UCSD-AML1 (cell line): ENCODE results near the gene DNMT1.
"Not testable (repeated sequence)": the region's sequence is repeated elsewhere in the genome, so short reads cannot be mapped to it uniquely, and the experiment has no call there.

Experiments
- DNase-seq: peaks from one replicate; lab custom pipeline; 2025; ENCODE audit not compliant: unreplicated experiment; lab: John Stamatoyannopoulos, UW

DNMT1 gene

DNA sequence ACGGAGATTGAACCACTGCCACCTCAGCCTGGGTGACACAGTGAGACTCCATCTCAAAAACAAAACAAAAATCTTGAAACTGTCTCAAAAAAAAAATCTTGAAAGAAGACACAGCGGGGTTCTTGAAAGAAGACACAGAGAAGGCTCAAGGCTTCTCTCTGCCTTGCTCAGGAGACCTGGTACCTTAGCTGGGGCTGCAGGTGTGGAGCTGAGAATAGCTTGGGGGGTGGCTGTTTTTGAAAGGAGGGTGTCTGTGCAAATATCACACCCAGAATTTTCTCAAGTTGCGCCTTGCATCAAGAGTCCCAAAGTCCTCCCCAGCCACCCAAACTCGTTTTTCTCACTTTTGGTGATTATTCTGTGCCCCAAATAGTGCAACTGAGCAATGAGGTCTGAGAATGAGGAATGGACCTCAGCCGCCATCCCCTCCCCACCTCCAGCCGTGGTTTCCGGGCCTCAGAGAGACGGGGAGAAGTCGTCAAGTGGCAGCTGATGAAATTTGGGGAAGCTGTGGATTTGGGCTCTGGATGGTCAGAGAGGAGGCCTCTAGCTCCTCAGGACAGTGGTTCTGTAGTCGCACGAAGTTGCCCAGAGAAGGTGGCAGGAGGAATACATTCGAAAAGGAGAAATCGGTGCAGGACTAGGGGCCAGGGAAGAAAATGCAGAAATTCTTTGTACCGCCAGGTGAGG, 27.6 kb upstream of the DNMT1 start:
- DNase-seq: peak; percentile 53

DNA sequence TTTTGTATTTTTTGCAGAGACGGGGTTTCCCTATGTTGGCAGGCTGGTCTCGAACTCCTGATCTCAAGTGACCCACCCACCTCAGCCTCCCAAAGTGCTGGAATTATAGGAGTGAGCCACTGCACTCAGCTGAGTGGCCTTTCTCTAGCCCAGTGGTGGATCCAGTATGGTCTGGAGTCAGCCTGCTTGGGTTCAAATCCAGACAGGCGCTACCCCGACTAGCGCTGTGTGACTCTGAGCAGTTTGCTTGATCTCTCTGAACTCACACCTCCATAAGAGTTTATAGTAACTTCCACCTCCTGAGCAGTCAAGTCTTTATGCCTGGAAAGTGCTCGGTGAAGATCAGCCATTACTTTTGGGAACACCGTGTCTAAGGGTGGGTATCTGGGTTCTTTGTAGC, 25.9 kb upstream of the DNMT1 start:
- DNase-seq: no peak

DNA sequence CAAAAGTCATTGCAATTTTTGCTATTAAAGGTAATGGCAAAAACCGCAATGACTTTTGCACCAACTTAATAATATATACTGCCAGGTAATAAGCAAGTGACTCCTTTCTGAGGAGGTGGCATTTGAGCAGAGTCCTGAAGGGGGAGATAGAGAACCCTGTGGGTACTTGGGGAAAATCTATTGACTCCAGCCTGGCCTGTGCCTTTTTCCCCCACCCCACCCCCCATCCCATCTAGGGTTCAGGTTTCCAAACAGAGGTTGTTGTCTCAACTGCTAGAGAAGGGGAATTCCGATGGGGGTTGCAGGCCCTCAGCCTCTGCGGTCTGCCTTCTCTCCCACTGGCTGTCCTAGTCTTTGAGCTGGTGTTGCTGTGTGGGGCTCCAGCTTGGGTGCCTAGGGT, 24.9 kb upstream of the DNMT1 start:
- peak; percentile 48 for DNase-seq

DNA sequence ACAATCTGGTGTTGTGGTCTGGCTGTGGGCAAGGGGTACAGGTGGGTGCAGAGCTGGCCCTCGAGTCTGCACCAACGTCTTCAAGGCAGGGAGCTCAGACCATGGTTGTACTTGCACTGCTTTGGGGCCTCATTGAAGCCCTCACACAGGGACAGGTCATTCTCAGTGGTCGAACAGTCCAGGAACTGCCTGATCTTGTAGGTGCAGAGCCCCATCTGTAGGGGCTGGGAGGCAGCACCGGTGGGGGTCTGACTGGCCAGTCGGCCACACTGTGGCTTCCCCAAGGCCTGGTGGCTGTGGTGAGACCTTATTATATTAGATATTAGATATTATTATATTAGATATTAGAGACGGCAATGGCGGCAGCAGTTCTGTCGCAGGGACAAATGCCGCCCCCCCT, 22.3 kb upstream of the DNMT1 start:
- DNase-seq: no peak

DNA sequence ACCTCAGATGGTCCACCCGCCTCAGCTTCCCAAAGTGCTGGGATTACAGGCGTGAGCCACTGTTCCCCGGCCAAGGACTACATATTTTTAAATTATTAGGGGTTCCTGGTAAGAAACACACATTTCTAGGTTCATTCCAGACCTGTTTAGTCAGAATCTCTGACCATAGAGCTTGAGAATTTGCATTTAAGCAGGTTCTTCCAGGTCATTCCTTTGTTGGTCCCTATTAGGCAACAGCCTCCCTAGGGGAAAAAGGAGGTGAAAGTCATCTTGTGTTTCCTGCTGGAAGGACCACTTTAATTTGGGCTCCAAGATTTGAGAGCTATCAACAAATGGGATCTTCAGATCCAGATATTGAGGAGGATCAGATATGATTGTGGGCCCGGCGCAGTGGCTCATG, 20.0 kb upstream of the DNMT1 start:
- DNase-seq: no peak

DNA sequence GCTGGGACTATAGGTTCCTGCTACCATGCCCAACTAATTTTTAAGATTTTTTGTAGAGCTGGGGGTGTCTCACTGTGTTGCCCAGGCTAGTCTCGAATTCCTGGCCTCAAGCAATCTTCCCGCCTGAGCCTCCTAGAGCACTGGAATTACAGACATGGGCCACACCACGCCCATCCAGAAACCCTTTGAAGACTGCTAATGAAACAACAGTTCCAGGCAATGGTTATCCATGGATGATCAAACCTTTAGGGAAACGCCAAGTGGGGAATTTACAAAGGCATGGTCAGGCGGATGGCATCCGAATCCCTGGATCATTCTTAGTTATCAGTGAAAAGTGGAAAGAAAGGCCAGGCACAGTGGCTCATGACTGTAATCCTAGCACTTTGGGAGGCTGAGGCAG, 16.9 kb upstream of the DNMT1 start:
- DNase-seq: no peak

DNA sequence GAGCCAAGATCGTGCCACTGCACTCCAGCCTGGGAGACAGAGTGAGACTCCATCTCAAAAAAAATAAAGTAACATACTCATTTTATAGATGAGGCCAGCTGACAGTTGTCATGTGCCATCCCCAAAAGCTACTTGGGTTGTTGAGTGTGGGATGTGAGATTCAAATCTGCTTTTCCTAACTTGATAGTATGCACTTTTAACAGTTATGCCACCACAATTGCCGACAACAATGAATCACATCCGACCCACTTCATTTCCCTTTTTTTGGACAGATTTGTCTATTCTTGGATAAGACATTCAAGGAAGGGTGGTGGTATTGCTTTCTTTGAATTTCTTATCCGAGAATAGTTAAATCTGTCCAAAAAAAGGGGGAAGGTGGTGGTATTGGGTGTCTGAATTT, 16.3 kb upstream of the DNMT1 start:
- no peak for DNase-seq

DNA sequence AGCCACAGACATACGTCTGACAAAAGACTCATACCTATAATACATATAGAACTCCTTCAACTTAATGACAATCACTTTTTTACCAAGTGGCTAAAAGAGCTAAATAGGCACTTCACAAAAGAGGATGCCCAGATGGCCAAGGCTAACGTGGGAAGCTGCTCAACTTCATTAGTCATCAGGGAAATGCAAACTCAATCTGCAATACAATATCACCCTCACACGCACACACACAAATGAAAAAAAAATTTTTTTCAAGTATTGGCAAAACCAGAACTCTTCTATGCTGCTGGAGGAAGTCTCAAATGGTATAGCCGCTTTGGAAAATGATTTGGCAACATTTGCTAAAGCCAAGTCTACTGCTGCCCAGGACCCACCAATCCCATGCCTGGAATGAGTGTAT, 14.6 kb upstream of the DNMT1 start:
- no peak for DNase-seq

DNA sequence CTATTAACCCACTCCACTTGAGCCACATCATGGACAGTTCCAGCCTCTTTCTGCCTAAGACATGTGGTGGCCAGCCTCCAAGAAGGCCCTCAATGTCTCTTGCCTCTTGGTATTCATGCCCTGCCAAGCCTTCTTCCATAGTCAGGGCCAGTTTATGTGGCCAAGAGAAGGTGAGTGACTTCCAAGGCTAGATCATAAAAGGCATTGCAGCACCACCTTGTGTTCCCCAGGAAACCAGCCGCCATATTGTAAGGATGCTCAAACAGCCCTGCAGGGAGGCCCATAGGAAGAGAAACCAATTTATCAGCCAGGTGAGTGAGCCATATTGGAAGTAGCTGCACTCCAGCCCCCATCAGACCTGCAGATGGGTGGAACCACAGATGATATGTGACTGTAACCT, 12.3 kb upstream of the DNMT1 start:
- DNase-seq: no peak

DNA sequence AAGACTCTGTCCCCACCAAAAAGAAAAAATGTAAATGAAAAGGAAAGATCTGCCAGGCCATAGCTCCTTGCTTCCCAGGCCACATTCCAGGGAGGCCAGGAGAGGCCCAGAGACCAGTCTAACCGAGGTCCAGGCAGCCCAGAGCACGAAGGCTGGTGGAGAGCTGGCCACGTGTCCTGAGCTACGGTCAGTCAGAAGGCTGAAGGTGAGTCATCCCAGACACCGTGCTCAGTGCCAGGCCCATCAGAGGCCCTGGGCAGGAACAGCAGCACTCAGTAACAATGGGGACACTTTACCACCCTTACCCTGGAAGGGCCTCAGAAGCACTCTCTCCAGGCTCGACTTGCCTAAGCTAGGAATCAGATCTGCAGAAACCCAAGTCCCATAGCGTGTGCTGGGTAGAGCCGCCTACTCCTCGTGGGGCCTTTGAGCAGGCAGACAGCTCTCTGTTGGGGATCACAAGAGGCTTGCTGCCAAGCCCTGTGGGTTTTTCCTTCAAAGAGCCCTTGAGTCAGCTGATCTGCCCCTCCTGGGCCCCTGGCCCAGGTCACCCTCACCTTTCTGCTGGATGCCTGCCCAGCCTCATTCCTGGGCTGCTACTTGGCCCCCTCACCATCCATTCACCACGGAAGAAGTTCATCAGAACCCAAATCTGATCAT, 11.6 kb upstream of the DNMT1 start:
- DNase-seq: no peak

DNA sequence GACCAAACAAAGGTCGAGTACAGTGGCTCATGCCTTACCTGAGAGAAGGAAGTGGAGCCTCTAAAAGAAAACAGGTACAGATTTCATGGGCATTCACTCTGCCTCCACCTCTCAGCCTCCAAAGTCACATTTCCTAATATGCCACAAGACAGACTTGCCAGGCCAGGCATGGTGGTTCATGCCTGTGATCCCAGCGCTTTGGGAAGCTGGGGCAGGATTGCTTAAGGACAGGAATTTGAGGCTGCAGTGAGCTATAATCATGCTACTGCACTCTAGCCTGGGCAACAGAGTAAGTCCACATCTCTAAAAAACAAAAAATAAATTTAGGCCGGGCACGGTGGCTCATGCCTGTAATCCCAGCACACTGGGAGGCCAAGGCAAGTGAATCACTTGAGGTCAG, 10.9 kb upstream of the DNMT1 start:
- no peak for DNase-seq

DNA sequence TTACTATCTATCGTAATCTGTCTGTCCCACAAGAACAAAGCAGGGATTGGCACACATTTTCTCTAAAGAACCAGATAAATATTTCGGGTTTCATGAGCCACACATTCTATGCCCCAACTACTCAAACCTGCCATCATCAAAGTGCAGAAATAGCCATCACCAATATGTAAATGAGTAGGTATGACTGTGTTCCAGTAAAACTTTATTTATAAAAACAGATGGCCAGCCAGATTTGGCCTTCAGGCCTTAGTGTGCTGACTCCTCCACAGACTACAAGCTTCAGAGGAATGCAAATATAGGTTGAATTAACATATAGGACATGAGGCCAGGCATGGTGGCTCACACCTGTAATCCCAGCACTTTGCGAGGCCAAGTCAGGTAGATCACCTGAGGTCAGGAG, 8.9 kb upstream of the DNMT1 start:
- no peak for DNase-seq

DNA sequence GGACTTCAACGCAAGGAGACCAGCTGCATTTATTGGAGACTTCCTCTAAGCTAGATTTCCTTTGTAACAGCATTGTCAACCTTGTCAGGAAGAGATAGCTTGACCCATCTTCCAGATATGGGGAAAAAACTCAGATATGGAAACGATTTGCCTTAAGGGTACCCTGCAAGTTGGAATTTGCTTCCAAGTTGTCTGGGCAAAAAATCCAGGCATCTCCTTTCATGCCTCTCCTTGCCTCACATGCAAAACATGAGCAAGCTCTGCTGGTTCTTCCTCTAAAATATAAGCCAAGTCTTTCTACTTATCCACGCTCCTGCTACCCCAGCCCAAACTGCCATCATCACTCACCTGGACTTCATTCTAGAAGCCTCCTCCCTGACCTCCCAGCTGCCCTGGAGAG, 6.4 kb upstream of the DNMT1 start:
- DNase-seq: no peak

DNA sequence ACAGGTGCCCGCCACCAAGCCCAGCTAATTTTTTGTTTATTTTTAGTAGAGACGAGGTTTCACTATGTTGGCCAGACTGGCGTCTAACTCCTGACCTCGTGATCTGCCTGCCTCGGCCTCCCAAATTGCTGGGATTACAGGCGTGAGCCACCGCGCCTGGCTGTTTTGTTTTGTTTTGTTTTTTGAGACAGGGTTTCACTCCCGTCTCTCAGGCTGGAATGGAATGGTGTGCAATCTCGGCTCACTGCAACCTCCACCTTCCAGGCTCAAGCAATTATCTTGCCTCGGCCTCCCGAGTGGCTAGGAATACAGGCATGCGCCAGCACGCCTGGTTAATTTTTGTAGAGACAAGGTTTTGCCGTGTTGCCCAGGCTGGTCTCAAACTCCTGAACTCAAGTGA, 5.3 kb upstream of the DNMT1 start:
- DNase-seq: not testable (repeated sequence)

DNA sequence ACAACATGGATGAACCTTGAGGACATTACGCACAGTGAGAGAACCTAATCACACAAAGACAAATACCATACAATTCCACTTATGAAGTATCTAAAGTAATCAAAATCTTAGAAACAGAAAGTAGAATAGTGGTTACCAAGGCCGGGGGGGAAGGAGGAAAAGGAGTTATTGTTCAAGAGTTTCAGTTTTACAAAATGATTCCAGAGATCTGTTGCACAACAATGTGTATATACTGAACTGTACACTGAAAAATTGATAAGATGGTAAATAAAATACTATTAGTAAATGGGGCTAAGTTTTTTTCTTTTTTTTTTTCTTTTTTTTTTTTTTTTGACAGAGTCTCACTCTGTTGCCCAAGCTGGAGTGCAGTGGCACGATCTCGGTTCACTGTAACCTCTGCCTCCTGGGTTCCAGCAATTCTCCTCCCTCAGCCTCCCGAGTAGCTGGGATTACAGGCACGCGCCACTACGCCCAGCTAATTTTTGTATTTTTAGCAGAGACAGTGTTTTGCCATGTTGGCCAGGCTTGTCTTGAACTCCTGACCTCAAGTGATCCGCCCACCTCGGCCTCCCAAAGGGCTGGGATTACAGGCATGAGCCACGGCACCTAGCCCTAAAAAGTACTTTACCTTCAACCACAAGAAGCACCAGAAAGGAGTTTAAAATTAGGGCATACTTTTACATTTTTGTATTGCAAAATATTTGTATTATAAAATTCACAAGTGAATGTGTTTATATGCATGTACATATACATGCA, 4.3 kb upstream of the DNMT1 start:
- not testable (repeated sequence) for DNase-seq

DNA sequence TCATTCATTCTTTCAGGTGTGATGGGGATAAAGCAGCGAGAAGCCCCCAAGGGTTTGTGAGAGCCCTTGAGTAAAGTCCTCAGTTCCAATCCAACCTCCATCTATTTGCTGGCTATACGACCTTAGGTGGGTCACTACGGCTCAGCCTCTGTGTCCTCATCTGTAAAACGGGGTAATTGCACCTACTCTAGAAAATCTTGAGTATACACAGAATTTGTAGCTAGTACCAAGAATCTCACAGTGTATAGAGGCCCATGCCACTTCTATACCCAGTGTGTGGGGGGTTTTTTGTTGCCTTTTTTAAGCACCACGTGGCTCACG, 406 bp upstream of the DNMT1 start:
- no peak for DNase-seq

DNA sequence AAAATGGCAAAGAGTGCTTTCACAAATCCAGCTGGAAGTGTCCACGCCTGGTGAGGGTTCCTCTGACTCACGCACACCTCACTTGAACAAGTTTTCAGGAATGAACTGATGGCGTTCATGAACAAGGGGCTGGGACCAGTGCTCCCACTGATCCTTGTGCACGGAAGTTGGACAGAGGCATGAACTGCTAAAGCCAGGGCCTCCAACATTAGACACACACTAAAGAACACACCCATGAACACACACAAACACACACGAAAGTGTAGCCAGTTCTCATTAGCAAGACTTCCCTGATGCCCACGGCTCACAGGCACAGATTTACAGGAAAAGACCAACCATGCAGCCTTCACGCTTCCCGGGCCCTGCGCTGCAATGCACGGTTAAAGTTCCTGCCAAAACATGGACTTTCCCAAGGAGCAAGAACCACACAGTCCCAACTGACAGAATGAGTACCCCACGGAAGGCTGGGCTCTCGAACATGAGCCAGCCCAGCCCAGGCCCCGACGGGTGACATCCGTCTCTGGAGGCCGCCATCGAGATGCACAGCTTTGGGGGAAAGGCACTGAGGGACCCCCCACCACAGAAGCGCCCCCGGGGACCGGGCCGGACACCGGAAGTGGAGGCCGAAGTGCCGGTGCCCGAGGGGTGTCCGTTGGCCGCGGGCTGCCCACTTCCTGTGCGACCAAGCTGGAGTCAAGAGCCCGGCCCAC, 808 bp downstream of the DNMT1 start:
- no peak for DNase-seq

DNA sequence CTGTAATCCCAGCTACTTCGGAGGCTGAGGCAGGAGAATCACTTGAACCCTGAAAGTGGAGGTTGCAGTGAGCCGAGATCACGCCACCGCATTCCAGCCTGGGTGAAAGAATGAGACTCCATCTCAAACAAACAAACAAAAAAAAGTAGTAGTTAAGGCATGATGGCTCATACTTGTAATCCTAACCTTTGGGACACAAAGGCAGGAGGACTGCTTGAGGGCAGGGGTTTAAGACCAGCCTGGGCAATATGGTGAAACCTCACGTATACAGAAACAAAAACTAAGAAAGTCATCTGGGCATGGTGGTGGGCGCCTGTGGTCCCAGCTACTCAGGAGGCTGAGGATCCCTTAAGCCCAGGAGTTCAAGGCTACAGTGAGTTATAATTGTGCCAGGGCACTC, 1.8 kb downstream of the DNMT1 start:
- DNase-seq: no peak

DNA sequence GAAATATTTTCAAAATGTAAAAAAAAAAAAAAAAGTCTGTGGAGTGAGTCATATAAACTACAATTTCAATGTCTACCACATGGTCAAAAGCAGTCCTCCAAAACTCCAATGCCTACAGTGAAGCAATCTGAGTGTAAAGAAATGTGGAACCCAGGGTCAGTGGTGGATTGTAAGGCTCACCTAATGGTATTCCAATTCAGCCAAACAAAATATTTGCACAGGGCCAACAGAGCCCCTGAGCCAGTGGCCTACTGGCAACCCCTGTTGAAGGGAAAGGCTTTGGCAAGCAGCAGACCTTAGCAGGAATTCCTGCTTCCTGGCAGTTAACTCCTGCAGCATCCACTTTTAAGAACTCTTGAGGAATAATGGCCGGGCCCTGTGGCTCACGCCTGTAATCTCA, 3.4 kb downstream of the DNMT1 start:
- DNase-seq: no peak

DNA sequence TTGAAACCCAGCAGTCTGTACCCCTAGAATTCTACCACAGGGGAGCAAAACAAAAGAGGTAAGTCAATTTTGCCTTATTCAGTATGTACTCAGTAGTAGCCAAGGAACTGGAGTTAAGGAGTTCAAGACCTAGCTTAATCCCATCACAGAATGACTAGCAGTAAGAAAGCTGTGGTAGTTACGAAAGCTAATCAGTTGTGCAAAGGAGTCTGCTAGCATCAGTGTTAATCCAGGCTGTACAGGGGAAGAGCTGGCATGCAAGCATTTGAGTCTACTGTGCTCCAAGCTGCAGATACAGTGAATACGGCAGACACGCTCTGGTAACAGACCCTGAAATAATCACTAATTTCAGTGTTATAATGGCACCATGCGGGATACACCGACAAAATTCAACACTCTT, 4.7 kb downstream of the DNMT1 start:
- DNase-seq: no peak

DNA sequence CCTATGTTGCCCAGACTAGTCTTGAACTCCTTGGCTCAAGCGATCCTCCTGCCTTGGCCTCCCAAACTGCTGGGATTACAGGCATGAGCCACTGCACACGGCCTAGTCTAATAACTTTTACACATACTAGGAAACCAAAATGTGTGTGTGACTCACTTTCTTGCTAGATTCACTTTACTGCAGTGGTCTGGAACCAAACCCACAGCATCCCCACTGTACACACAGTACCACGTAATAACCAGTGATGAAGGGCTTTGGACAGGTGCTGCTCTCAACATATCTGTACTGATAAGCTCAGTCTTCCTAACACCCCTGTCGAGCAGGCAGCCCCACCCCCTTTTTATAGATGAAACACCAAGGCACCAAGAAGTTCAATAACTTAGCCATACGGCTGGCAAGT, 5.1 kb downstream of the DNMT1 start:
- no peak for DNase-seq

DNA sequence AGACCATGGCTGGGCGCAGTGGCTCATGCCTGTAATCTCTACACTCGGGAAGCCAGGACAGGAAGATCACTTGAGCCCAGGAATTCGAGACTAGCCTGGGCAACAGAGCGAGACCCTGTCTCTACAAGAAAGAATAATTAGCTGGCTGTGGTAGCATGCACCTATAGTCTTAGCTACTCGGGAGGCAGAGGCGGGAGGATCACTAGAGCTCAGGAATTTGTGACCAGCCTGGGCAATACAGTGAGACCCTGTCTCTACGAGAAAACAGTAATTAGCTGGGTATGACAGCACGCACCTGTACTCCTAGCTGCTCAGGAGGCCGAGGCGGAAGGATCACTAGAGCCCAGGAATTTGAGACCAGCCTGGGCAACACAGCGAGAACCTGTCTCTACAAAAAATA, 7.4 kb downstream of the DNMT1 start:
- DNase-seq: no peak
